SW480 (cell line): ENCODE results near the gene TMEM231.
"Not testable (repeated sequence)": the region's sequence is repeated elsewhere in the genome, so short reads cannot be mapped to it uniquely, and the experiment has no call there.

Source experiments
- DNase-seq: peaks from one replicate; pipeline ENCODE4 v3.0.0-alpha.2; 2016; ENCODE audit warnings: low spot score

Gene TMEM231, protein sequence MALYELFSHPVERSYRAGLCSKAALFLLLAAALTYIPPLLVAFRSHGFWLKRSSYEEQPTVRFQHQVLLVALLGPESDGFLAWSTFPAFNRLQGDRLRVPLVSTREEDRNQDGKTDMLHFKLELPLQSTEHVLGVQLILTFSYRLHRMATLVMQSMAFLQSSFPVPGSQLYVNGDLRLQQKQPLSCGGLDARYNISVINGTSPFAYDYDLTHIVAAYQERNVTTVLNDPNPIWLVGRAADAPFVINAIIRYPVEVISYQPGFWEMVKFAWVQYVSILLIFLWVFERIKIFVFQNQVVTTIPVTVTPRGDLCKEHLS

DNA sequence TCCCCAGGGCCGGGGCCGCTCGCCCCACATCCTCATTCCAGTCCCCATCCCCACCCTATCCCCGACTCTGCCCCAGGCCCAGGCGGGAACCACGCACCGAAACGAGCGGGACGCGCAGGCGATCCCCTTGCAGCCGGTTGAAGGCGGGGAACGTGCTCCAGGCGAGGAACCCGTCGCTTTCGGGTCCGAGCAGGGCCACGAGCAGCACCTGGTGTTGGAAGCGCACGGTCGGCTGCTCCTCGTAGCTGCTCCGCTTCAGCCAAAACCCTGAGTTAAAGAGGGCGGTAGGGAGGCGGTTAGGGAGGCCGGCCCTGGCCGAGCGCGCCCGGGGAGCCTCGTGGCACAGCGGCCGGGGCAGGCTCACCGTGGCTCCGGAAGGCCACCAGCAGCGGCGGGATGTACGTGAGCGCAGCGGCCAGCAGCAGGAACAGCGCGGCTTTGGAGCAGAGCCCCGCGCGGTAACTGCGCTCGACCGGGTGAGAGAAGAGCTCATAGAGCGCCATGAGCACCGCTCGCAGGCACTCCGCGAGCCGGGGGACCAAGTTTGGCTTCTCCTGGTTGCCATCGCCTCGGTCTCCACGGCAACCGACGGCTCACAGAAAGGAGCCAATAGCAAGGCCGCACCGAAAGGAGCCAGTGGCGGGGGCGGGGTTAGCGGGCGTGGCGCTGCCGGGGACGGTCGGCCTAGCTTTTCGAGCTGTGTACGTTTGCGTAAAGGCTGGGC, at the start of gene TMEM231:
TMEM231 (minus strand) TSS at position 546 of the 724 bp plus-strand sequence; CDS start at position 503, 43 bp downstream.
- peak; percentile 90 for DNase-seq

DNA sequence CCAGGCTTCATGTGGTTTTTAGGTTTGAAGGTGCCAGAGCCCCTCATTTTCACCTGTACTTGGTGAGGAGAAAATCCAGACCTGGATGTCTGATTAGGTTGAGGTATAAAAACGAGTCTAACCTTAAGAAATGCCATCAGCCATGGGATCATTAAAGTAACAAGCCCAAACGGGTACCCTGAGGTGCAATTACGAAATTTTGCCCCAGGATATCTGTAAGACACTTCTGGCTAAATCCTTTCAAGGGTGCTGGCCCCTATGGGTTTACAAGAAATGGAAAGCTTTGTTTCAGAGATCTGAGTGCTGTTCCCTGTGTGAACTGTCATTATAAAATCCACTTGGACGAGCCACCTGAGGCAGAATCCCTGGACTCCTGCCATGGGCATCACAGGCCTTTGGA, 47.2 kb upstream of the TMEM231 start:
- DNase-seq = no peak

- DNase-seq = no peak
Measured at GRCh38 chr16:75599452-75600277, 43.6 kb upstream of the TMEM231 start.

GRCh38 chr16:75593825-75594820, 38.1 kb upstream of the TMEM231 start:
- no peak for DNase-seq

- DNase-seq = no peak
Measured at GRCh38 chr16:75593308-75593707, 37.3 kb upstream of the TMEM231 start.

DNA sequence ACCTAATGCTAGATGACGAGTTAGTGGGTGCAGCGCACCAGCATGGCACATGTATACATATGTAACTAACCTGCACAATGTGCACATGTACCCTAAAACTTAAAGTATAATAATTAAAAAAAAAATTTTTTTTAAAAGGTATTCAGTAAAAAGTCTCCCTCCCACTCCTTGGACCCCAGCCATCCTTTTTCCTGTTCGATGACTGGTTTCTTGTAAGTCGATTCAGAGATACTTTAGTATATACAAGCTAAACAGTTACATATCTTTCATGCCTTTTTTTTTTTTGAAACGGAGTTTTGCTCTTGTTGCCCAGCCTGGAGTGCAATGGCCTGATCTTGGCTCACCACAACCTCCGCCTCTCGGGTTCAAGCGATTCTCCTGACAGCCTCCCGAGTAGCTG, 35.9 kb upstream of the TMEM231 start:
- not testable (repeated sequence) for DNase-seq

GRCh38 chr16:75590920-75591843, 35.1 kb upstream of the TMEM231 start:
- no peak for DNase-seq

- no peak for DNase-seq
Measured at GRCh38 chr16:75589306-75589705, 33.3 kb upstream of the TMEM231 start.

DNA sequence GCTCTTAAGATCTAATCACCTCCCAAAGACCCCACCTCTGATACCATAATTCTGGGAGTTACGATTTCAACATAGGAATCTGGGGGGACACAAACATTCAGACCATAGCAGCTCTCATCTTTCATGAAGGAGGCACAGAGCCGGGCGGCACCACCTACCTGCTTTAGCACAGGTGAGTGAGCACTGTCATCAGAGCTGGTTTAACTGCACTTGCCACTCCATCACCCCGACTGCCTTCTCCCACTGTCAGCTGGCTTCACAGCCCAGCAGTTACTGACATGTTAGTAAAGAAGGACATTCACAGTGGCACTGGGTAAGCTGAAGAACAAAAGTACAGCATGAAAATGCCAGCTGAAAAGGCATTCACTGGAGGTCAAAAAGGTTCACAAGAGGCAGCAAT, 32.7 kb upstream of the TMEM231 start:
- no peak for DNase-seq

DNA sequence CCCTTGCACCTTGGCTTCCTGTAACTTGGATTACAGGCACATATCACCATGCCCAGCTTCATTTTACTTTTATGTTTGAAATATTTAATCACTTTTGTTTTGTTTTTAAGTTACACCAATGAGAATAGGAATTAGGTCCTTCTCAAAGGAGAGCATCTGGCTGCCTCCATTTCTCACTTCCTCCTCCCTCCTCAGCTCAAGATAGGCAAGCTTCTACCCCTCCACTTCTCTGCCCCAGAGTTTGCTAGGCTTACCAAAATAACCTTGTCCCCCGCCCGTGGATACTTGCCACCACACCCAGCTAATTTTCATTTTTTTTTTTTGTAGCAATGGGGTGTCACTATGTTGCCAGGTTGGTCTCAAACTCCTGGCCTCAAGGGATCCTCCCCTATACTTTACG, 28.1 kb upstream of the TMEM231 start:
- DNase-seq = no peak

DNA sequence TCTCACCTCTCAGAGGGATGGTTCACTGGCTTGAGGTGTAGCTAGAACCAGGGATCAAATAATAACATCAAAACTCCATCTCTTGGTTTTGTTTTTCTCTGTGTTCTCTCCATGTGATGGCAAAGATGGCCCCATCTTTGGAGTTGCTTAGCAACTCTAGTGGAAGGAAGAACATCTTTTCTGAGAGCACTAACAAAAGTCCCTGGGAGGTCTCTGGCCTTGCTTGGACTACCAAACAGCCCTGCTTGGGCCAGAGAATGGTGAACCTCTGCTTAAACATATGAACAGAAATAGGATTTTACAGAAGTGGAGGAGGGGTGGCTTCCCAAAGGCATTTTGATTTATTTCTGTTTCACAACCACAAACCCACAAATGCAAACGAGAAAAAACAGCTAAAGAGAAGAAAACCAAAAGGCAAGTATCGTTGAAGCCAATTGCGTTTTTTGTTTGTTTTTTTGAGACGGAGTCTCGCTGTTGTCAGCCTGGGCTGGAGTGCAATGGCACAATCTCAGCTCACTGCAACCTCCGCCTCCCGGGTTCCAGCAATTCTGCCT, 23.3 kb upstream of the TMEM231 start:
- DNase-seq = no peak

GRCh38 chr16:75578725-75579124, 22.7 kb upstream of the TMEM231 start:
- DNase-seq = no peak

DNA sequence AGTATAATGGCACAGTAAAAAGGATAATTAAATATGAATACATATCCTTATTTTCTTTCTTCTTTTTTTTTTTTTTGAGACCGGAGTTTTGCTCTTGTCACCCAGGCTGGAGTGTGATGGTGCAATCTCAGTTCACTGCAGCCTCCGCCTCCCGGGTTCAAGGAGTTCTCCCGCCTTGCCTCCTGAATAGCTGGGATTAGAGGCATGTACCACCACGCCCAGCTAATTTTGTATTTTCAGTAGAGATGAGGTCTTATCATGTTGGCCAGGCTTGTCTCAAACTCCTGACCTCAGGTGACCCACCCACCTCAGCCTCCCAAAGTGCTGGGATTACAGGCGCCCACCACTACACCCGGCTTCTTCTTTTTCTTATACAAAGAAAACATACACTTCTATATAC, 22.2 kb upstream of the TMEM231 start:
- DNase-seq = no peak

DNA sequence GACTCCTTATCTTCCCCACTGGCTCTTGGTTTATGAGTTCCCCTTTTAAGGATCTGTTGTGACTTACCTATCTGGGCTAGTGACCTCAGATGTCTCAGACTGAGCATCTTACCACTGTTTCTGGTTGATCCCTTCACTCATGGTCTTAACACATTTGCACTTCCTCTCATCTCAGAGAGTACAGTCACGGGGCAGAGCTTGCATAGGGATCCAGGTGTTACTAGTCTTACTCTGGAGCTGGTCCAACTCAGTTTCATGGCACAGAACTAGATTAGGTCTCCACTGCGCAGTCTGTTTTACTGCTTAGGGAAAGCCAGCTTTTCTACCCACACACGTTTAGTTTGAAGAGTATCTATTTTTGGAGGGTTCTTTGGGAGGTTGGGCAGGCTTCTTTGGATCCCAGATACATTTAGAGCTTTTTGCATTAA, 20.3 kb upstream of the TMEM231 start:
- DNase-seq = no peak

DNA sequence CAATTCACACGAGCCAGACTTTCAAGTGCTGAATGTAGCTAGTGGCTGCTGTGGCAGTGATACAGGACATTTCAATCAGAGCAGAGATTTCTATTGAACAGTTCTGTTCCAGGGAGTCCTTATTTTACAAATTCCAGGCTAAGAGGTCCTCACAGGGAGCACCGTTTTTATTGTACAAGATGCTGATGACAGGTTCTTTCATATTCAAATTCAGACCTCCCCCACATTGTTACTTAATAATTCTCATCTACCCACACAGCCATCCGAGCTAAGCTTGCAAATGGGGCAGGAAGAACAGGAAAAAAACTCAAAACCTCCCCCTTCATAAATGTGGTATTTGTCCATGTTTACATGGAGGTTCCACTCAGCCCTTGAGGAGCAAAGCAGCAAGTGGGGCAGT, 19.9 kb upstream of the TMEM231 start:
- no peak for DNase-seq

DNA sequence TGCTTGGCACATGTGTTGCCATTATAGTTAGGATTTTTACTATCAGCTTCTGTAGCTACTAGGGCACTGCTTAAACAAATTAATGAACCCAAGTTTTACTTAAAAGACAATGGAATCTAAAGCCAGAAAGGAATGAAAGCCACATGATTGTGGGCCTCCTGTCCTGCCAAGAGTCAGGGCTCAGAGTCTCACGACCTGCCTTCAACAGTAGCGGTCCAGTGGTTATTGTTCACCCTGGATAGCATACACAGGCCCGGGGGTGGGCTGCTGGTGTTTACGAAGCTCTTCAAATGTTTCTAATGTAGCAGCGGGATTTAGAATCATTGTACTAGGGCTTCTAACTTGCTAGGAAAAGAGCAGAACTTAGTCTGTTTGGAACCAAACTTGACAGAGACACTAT, 17.9 kb upstream of the TMEM231 start:
- no peak for DNase-seq

GRCh38 chr16:75572864-75573542, 17.0 kb upstream of the TMEM231 start:
- no peak for DNase-seq

DNA sequence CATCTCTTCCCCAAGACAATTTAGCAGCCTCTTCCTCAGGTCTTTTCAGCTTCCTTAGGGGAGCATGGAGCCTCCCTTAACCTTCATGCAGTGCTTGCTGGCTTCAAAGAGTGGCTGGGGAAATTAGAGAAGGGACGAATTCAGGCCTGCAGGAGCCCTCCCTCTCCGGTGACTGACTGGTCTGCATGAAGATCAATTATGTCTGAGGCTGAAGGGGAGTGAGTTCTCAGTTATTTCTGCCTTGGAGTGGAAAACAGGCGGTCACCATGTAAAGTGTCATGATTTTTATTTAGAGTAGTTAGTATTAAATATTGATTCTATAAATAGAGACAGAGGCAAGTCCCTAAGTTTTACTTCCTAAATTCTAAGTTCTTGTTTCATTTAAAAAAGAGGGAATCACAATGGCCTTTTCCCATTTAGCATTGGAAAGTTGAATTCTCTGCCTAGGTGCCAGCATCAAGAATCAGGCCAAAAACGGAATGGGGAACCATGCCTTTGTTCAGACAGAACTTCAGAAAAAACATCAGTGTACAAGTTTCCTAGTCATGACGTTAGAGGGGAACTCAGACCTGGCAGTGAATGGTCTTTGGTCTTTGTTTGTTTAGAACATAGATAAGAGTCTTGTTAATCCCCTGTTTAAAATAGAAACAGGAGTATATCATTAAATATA, 14.5 kb upstream of the TMEM231 start:
- no peak for DNase-seq

DNA sequence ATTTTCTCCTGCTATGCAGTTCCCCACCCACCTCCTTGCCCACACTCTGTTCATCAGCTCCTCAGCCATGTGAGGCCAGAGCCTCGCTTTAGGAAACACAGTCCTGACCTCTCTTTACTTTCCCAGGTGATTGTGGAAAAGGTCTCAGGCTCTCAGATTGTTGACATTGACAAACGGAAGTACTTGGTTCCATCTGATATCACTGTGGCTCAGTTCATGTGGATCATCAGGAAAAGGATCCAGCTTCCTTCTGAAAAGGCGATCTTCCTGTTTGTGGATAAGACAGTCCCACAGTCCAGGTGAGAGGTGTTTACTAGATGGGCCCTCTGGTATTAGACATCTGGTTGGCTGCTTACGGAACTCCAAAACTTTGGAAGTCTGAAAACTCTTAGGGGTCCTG, 11.9 kb upstream of the TMEM231 start:
- no peak for DNase-seq
